ENCODE results near the gene ADGRL2.

ADGRL2 gene

GRCh38 chr1:81950037-81950436 is 149.3 kb downstream of the ADGRL2 start:
- Histone ChIP-seq H2AFZ (ENCODE audit: low read depth) (no peak overlapping the region), H3K36me3 (ENCODE audit: insufficient read depth) (no peaks in the 10 kb centered on the region), H3K27me3 (ENCODE audit: insufficient read depth, low read depth) (no peaks in the 10 kb centered on the region), H3K4me3 (IDR thresholded peaks at IDR 0.05; ENCODE audit: insufficient read depth, low read depth, low read length) (no peak overlapping the region), H3K9ac (no peak overlapping the region), H4K20me1 (ENCODE audit: insufficient read depth) (no peaks in the 10 kb centered on the region), H3K4me1 (ENCODE audit: low read depth, poor library complexity, severe bottlenecking) (no peaks in the 10 kb centered on the region), H3K27ac (no peak overlapping the region), H3K79me2 (ENCODE audit: insufficient read depth, low read depth) (no peaks in the 10 kb centered on the region), H3K4me2 (no peak overlapping the region)
- TF ChIP-seq, protein P1, sequence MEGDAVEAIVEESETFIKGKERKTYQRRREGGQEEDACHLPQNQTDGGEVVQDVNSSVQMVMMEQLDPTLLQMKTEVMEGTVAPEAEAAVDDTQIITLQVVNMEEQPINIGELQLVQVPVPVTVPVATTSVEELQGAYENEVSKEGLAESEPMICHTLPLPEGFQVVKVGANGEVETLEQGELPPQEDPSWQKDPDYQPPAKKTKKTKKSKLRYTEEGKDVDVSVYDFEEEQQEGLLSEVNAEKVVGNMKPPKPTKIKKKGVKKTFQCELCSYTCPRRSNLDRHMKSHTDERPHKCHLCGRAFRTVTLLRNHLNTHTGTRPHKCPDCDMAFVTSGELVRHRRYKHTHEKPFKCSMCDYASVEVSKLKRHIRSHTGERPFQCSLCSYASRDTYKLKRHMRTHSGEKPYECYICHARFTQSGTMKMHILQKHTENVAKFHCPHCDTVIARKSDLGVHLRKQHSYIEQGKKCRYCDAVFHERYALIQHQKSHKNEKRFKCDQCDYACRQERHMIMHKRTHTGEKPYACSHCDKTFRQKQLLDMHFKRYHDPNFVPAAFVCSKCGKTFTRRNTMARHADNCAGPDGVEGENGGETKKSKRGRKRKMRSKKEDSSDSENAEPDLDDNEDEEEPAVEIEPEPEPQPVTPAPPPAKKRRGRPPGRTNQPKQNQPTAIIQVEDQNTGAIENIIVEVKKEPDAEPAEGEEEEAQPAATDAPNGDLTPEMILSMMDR (conservative IDR thresholded peaks at IDR 0.05; ENCODE audit: low read depth, low read length) = no peak

GRCh38 chr1:81950591-81951244 is 150.0 kb downstream of the ADGRL2 start:
- Histone ChIP-seq H3K79me2 (ENCODE audit: insufficient read depth, low read depth) (no peaks in the 10 kb centered on the region), H4K20me1 (ENCODE audit: insufficient read depth) (no peaks in the 10 kb centered on the region), H3K36me3 (ENCODE audit: insufficient read depth) (no peaks in the 10 kb centered on the region), H2AFZ (ENCODE audit: low read depth) (no peak overlapping the region), H3K27ac (no peak overlapping the region), H3K9ac (no peak overlapping the region), H3K4me2 (no peak overlapping the region), H3K4me1 (ENCODE audit: low read depth, poor library complexity, severe bottlenecking) (no peaks in the 10 kb centered on the region), H3K27me3 (ENCODE audit: insufficient read depth, low read depth) (no peaks in the 10 kb centered on the region), H3K4me3 (IDR thresholded peaks at IDR 0.05; ENCODE audit: insufficient read depth, low read depth, low read length) (no peak overlapping the region)
- TF ChIP-seq, protein P1 (conservative IDR thresholded peaks at IDR 0.05; ENCODE audit: low read depth, low read length) = no peak

DNA sequence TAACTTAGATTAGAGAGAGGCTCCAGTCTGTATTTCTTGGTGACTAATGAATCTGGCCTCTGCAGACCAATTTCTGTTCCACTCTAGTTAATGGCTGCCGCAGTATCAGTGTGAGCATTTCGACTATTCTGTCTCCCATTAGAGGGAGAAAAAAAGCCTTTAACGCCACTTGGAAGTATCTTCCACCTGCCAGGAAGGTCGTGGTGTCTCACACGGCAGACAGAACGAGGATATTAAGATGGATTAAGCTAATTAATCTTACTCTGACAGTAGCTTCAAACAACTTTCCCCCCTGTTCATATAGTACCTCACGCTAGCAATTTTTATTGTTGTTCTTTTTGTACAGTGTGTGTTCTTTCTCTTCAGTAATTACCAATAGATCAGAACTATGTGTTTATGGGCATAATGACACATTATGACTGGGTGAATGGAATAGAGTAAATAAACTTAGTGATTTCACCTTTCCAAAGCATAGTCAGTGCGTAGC is 153.8 kb downstream of the ADGRL2 start:
- H3K36me3 ChIP-seq (ENCODE audit: insufficient read depth) = no peaks in the 10 kb centered on the region
- no peak overlapping the region for H3K4me2 ChIP-seq
- TF ChIP-seq, protein P1 (conservative IDR thresholded peaks at IDR 0.05; ENCODE audit: low read depth, low read length) = no peak

GRCh38 chr1:81967951-81968350 is 167.2 kb downstream of the ADGRL2 start:
- Histone ChIP-seq H3K79me2 (ENCODE audit: insufficient read depth, low read depth) (no peaks in the 10 kb centered on the region), H2AFZ (ENCODE audit: low read depth) (no peak overlapping the region), H3K27ac (no peak overlapping the region), H3K27me3 (ENCODE audit: insufficient read depth, low read depth) (no peaks in the 10 kb centered on the region), H3K9ac (no peak overlapping the region), H3K4me3 (IDR thresholded peaks at IDR 0.05; ENCODE audit: insufficient read depth, low read depth, low read length) (no peak overlapping the region), H3K4me2 (no peak overlapping the region), H3K4me1 (ENCODE audit: low read depth, poor library complexity, severe bottlenecking) (no peaks in the 10 kb centered on the region), H4K20me1 (ENCODE audit: insufficient read depth) (no peaks in the 10 kb centered on the region), H3K36me3 (ENCODE audit: insufficient read depth) (no peaks in the 10 kb centered on the region)
- TF ChIP-seq, protein P1 (conservative IDR thresholded peaks at IDR 0.05; ENCODE audit: low read depth, low read length) = no peak

More for the DNA sequence above, 153.8 kb downstream of the ADGRL2 start:
- H3K9ac ChIP-seq = no peak overlapping the region
- no peaks in the 10 kb centered on the region for H4K20me1 ChIP-seq (ENCODE audit: insufficient read depth)
- H3K79me2 ChIP-seq (ENCODE audit: insufficient read depth, low read depth) = no peaks in the 10 kb centered on the region
- no peak overlapping the region for H3K4me3 ChIP-seq (IDR thresholded peaks at IDR 0.05; ENCODE audit: insufficient read depth, low read depth, low read length)
- no peak overlapping the region for H3K27ac ChIP-seq
- no peak overlapping the region for H2AFZ ChIP-seq (ENCODE audit: low read depth)
- H3K4me1 ChIP-seq (ENCODE audit: low read depth, poor library complexity, severe bottlenecking) = no peaks in the 10 kb centered on the region
- no peaks in the 10 kb centered on the region for H3K27me3 ChIP-seq (ENCODE audit: insufficient read depth, low read depth)

Data from KMS-11 (cell line).